Measurements from ENCODE around the gene GABRB1. TPM values are rescaled to one million over a fixed set of nuclear protein-coding genes. Genes with fewer than 3 reads are reported as not detected.

GABRB1 gene
- total RNA-seq, 2 experiments from 2014 or later, result not detected

DNA sequence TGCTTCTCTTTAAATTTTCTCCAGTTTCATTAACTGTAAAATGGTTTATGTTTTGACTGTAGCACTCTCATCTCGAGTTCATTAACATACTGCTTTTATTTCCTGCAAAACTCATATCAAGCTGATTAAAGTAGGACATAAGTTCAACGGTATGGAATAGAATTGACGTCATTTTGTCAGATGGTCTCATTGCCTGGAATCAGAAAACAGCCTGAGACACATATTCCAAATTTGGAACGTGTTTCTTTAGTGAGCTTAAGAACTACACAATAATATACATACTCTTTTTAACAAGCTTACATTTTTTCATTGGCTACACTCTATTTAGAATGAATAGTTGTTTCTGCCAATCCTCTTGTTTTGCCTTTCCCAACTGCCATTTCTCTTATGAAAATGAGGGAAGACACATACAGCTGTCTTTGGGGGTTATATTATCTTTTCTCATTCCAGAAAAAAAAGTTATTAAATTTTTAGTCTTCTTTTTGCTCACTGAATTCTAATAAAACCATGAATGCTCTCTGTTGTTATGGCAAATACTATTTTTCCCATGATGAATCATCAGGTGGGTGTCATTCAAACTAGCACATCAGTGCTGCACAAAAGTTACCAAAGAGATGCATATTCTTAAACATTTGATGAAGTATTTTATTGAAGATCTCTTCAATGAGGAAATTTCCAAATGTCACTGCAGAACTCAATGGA lies 162.8 kb downstream of the GABRB1 start:
- ChIA-PET POLR2A (no interaction called here), CTCF (no interaction called here)
- H3K4me3 Mint-ChIP-seq, result no peak overlapping the region
- H3K9me3 Mint-ChIP-seq, result no peaks in the 10 kb centered on the region
- TF ChIP-seq, protein P1, sequence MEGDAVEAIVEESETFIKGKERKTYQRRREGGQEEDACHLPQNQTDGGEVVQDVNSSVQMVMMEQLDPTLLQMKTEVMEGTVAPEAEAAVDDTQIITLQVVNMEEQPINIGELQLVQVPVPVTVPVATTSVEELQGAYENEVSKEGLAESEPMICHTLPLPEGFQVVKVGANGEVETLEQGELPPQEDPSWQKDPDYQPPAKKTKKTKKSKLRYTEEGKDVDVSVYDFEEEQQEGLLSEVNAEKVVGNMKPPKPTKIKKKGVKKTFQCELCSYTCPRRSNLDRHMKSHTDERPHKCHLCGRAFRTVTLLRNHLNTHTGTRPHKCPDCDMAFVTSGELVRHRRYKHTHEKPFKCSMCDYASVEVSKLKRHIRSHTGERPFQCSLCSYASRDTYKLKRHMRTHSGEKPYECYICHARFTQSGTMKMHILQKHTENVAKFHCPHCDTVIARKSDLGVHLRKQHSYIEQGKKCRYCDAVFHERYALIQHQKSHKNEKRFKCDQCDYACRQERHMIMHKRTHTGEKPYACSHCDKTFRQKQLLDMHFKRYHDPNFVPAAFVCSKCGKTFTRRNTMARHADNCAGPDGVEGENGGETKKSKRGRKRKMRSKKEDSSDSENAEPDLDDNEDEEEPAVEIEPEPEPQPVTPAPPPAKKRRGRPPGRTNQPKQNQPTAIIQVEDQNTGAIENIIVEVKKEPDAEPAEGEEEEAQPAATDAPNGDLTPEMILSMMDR (IDR thresholded peaks at IDR 0.05), result no peak
- intact Hi-C loops (cut with micrococcal nuclease), result no loop called here
- no peaks in the 10 kb centered on the region for H3K36me3 Mint-ChIP-seq (ENCODE audit: low read depth)
- DNase-seq (no peak), ATAC-seq (no peak)
- H3K27me3 Mint-ChIP-seq, result peaks cover 4% of the 10 kb centered on the region
- no peaks in the 10 kb centered on the region for H3K4me1 Mint-ChIP-seq (ENCODE audit: low read depth)
- no peak overlapping the region for H3K27ac Mint-ChIP-seq

DNA sequence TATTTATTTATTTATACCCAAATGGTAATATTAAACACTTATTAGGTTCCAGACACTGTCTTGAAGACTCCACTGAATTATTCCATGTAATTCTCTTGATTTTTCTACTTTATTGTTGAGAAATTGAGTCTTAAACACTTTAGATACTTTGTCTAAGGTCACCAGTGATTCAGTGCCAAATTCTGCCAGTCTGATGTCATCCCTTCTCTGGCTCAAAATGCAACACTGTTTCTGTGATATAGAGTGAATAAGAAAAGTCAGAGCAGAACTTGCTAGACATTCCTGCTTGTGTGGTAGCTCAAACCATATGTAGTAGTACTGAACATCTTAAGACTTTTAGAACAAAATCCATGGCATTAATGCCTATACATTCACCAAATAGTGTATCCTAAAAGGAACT lies 164.3 kb downstream of the GABRB1 start:
- intact Hi-C loops (cut with micrococcal nuclease), result no loop called here
- H3K4me1 Mint-ChIP-seq (ENCODE audit: low read depth), result no peaks in the 10 kb centered on the region
- no peaks in the 10 kb centered on the region for H3K9me3 Mint-ChIP-seq
- no peak overlapping the region for H3K4me3 Mint-ChIP-seq
- POLR2A ChIA-PET, result no interaction called here
- TF ChIP-seq, protein P1 (IDR thresholded peaks at IDR 0.05), result no peak
- no peaks in the 10 kb centered on the region for H3K36me3 Mint-ChIP-seq (ENCODE audit: low read depth)
- H3K27me3 Mint-ChIP-seq, result peaks cover 4% of the 10 kb centered on the region
- H3K27ac Mint-ChIP-seq, result no peak overlapping the region
- ATAC-seq (no peak), DNase-seq (no peak)
- CTCF ChIA-PET, result no interaction called here

DNA sequence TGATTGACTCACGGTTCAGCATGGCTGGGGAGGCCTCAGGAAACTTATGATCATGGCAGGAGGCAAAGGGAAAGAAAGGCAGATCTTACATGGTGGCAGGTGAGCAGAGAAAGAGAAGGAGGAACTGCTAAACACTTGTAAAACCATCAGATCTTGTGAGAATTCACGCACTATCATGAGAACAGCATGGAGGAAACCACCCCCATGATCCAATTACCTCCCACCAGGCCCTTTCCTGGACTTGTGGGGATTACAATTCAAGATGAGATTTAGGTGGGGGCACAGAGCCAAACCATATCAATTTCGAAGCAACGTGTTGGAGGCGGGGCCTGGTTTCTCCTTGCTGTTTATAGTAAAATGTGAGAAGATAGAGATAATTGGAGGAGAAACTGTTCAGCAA lies 167.4 kb downstream of the GABRB1 start:
- POLR2A ChIA-PET, result no interaction called here
- H3K4me1 Mint-ChIP-seq (ENCODE audit: low read depth), result no peaks in the 10 kb centered on the region
- TF ChIP-seq, protein P1 (IDR thresholded peaks at IDR 0.05), result no peak
- no peak for ATAC-seq
- no peaks in the 10 kb centered on the region for H3K9me3 Mint-ChIP-seq
- H3K27me3 Mint-ChIP-seq, result peaks cover 7% of the 10 kb centered on the region
- H3K27ac Mint-ChIP-seq, result no peak overlapping the region
- intact Hi-C loops (cut with micrococcal nuclease), result no loop called here
- DNase-seq, result no peak
- CTCF ChIA-PET, result no interaction called here
- H3K36me3 Mint-ChIP-seq (ENCODE audit: low read depth), result no peaks in the 10 kb centered on the region
- H3K4me3 Mint-ChIP-seq, result no peak overlapping the region

DNA sequence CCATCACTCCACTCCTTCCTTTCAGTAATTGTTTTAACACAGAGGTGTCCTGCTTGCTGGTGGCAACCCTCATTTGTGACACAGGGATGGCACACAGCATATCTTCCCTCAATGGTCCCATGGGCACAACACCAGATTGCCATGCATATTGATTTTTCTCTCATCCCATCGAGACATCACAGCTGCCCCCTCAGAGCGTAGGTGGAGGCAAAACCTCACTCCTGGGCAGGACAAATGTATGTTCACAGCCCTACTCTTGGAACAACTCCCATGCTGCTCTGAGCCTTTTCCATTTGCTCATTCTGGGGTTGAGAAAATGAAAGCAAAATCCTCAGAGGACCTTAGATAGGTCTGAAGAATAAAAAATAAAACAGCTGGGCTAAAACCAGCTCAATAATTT lies 172.2 kb downstream of the GABRB1 start:
- CTCF ChIA-PET, result no interaction called here
- no peaks in the 10 kb centered on the region for H3K36me3 Mint-ChIP-seq (ENCODE audit: low read depth)
- H3K27ac Mint-ChIP-seq, result no peak overlapping the region
- intact Hi-C loops (cut with micrococcal nuclease), result no loop called here
- peaks cover 6% of the 10 kb centered on the region for H3K27me3 Mint-ChIP-seq
- TF ChIP-seq, protein P1 (IDR thresholded peaks at IDR 0.05), result no peak
- no peak overlapping the region for H3K4me3 Mint-ChIP-seq
- ATAC-seq, result no peak
- no peak for DNase-seq
- no peaks in the 10 kb centered on the region for H3K9me3 Mint-ChIP-seq
- POLR2A ChIA-PET, result no interaction called here
- H3K4me1 Mint-ChIP-seq (ENCODE audit: low read depth), result no peaks in the 10 kb centered on the region

DNA sequence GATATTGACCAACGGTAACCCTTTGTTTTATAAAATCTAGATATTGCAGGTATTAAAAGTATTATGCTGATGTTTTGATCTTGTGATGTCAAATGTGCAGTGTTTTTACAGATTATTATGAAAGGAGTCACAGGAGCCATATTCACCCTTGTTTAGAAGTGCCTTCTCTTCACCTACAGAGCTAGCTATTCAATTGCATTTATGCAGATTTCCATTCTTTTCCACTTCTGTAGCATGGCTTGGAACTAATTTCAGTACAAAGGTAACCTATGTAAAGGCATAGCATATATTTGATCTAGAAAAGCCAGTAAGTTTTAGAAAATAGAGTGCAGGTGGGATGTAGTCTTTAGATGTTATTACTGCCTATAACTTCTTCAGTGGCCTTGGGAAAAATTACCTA lies 176.2 kb downstream of the GABRB1 start:
- DNase-seq, result no peak
- POLR2A ChIA-PET, result no interaction called here

More for the DNA sequence above, 176.2 kb downstream of the GABRB1 start:
- no peaks in the 10 kb centered on the region for H3K4me1 Mint-ChIP-seq (ENCODE audit: low read depth)
- no peaks in the 10 kb centered on the region for H3K36me3 Mint-ChIP-seq (ENCODE audit: low read depth)
- ATAC-seq, result no peak
- no peak overlapping the region for H3K4me3 Mint-ChIP-seq
- intact Hi-C loops (cut with micrococcal nuclease), result no loop called here
- CTCF ChIA-PET, result no interaction called here
- peaks cover 6% of the 10 kb centered on the region for H3K27me3 Mint-ChIP-seq
- no peak overlapping the region for H3K27ac Mint-ChIP-seq
- TF ChIP-seq, protein P1 (IDR thresholded peaks at IDR 0.05), result no peak
- no peaks in the 10 kb centered on the region for H3K9me3 Mint-ChIP-seq
